Testis (tissue), 2 donors: ENCODE results near the gene PMS2.
"Not testable (repeated sequence)": the region's sequence is repeated elsewhere in the genome, so short reads cannot be mapped to it uniquely, and the experiment has no call there.

ENCODE experiments used
- POLR2A ChIP-seq: fragments of 450-650 bp; IDR thresholded peaks from one replicate; pipeline ENCODE4 v1.6.1; 2017; ENCODE audit warnings: antibody characterized with exemption, mild to moderate bottlenecking, moderate library complexity
- TF ChIP-seq, protein P1 (sequence below), 3 experiments: fragments of 450-650 bp in 2 of 3; fragments of 200-600 bp in 1 of 3; sonication (generic) in 1 of 3; IDR thresholded peaks; one replicate each; pipeline ENCODE4 v1.5.1; 2016 to 2019; ENCODE audit warnings: antibody characterized with exemption in 3 of 3, mild to moderate bottlenecking in 2 of 3, moderate library complexity in 1 of 3

DNA sequence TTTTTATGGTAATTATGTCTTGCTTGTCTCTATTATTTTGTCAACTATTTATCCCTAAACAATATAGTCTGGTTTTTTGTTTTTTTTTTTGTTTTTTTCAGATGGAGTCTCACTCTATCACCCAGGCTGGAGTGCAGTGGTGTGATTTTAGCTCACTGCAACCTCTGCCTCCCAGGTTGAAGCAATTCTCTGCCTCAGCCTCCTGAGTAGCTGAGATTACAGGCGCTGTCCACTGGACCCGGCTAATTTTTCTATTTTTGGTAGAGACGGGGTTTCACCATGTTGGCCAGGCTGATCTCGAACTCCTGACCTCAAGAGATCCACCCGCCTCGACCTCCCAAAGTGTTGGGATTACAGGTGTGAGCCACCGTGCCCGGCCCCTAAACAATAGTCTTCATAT lies 1.5 kb upstream of the PMS2 start:
- not testable (repeated sequence) for TF ChIP-seq POLR2A
- TF ChIP-seq, protein P1, sequence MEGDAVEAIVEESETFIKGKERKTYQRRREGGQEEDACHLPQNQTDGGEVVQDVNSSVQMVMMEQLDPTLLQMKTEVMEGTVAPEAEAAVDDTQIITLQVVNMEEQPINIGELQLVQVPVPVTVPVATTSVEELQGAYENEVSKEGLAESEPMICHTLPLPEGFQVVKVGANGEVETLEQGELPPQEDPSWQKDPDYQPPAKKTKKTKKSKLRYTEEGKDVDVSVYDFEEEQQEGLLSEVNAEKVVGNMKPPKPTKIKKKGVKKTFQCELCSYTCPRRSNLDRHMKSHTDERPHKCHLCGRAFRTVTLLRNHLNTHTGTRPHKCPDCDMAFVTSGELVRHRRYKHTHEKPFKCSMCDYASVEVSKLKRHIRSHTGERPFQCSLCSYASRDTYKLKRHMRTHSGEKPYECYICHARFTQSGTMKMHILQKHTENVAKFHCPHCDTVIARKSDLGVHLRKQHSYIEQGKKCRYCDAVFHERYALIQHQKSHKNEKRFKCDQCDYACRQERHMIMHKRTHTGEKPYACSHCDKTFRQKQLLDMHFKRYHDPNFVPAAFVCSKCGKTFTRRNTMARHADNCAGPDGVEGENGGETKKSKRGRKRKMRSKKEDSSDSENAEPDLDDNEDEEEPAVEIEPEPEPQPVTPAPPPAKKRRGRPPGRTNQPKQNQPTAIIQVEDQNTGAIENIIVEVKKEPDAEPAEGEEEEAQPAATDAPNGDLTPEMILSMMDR (IDR thresholded peaks at IDR 0.05) = not testable (repeated sequence)
